Mesothelial cell of epicardium (in vitro differentiated cells): ENCODE measurements around the gene SLC12A6. TPM values are rescaled to one million over a fixed set of nuclear protein-coding genes. Genes with fewer than 3 reads are reported as not detected.
"Not testable (repeated sequence)": the region's sequence is repeated elsewhere in the genome, so short reads cannot be mapped to it uniquely, and the experiment has no call there.

ENCODE experiments used
- DNase-seq, 2 experiments: peaks; one replicate each; pipeline ENCODE4 v3.0.0; 2021; ENCODE audit warnings: low spot score in 2 of 2; ENCODE audit not compliant: unreplicated experiment in 2 of 2
- H3K27ac Mint-ChIP-seq: 2 replicates; pipeline ENCODE4 v1.8.0; 2021; ENCODE audit warnings: mixed read lengths
- H3K27me3 Mint-ChIP-seq: 2 replicates; pipeline ENCODE4 v1.8.0; 2021; ENCODE audit warnings: low read depth, mixed read lengths
- H3K36me3 Mint-ChIP-seq: 2 replicates; pipeline ENCODE4 v1.8.0; 2021; ENCODE audit warnings: mixed read lengths
- H3K4me1 Mint-ChIP-seq: 2 replicates; pipeline ENCODE4 v1.8.0; 2021; ENCODE audit warnings: mixed read lengths
- H3K4me3 Mint-ChIP-seq: 2 replicates; pipeline ENCODE4 v1.8.0; 2021; ENCODE audit warnings: mild to moderate bottlenecking, moderate library complexity, mixed read lengths
- H3K9me3 Mint-ChIP-seq: 2 replicates; pipeline ENCODE4 v1.8.0; 2021; ENCODE audit warnings: mixed read lengths
- total RNA-seq: library from RNA; stranded (reverse); gene quantifications from 3 replicates; pipeline ENCODE4 v1.2.1, GENCODE V29; 2021
- TF ChIP-seq, protein P1 (sequence below): fragments of 200-600 bp; sonication (generic); IDR thresholded peaks from one replicate; pipeline ENCODE4 v1.5.0; 2021; ENCODE audit warnings: antibody characterized with exemption; ENCODE audit not compliant: unreplicated experiment

The SLC12A6 gene
- total RNA-seq, 1 donor from 2014 or later: 23.7 TPM

DNA sequence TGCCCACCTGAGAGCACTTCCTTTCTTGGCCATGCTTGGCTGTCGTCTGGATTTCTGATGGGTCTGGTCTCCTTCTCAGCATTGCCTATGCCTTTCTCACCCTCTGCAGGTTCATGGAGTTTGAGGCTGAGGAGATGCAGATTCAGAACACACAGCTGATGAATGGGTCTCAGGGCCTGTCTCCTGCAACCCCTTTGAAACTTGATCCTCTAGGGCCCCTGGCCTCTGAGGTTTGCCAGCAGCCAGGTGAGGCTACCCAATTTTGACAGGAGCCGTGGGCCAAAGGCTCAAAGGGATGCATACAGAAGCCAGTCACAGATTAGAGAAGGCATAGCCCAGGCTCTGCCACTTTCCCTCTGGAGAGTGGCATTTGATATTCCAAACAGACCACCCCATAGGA, 16.0 kb upstream of the SLC12A6 start:
- Mint-ChIP-seq H3K27me3 (no peaks in the 10 kb centered on the region), H3K36me3 (peaks cover 11% of the 10 kb centered on the region), H3K27ac (no peak overlapping the region), H3K4me3 (no peak overlapping the region), H3K4me1 (peaks cover 4% of the 10 kb centered on the region), H3K9me3 (no peaks in the 10 kb centered on the region)
- TF ChIP-seq, protein P1, sequence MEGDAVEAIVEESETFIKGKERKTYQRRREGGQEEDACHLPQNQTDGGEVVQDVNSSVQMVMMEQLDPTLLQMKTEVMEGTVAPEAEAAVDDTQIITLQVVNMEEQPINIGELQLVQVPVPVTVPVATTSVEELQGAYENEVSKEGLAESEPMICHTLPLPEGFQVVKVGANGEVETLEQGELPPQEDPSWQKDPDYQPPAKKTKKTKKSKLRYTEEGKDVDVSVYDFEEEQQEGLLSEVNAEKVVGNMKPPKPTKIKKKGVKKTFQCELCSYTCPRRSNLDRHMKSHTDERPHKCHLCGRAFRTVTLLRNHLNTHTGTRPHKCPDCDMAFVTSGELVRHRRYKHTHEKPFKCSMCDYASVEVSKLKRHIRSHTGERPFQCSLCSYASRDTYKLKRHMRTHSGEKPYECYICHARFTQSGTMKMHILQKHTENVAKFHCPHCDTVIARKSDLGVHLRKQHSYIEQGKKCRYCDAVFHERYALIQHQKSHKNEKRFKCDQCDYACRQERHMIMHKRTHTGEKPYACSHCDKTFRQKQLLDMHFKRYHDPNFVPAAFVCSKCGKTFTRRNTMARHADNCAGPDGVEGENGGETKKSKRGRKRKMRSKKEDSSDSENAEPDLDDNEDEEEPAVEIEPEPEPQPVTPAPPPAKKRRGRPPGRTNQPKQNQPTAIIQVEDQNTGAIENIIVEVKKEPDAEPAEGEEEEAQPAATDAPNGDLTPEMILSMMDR: no peak
- no peak for DNase-seq

DNA sequence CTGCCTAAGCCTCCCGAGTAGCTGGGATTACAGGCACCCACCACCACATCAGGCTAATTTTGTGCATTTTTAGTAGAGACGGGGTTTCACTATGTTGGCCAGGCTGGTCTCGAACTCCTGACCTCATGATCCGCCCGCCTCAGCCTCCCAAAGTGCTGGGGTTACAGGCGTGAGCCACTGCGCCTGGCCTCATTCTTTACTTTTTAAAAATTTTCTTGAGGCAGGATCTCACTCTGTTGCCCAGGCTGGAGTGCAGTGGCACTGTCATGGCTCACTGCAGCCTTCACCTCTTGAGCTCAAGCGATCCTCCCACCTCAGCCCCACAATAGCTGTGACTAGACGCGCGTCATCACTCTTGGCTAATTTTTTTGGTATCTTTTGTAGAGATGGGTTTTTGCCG, 15.4 kb upstream of the SLC12A6 start:
- H3K9me3 Mint-ChIP-seq, H3K4me1 Mint-ChIP-seq, DNase-seq, H3K27ac Mint-ChIP-seq, H3K36me3 Mint-ChIP-seq, H3K4me3 Mint-ChIP-seq, H3K27me3 Mint-ChIP-seq: not testable (repeated sequence)

DNA sequence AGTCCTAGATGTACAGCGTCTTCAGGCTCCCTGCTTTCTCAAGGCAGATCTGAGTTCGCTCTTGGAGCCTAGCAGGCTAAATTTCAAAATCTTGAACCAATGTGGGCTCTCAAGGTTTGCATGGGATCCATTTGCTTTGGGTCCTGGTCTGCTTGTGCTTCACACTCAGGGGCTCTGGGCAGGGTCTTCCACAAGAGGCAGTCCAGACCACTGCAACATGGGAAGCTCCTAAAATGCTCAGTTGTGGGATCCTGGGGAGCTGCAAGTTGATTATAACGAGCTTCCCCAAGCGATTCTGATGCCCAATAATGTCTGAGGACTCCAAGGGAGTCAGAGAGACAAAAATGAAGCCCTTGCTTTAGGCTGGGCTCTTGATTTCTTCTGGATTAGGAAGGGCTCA, 12.2 kb upstream of the SLC12A6 start:
- TF ChIP-seq, protein P1: no peak

DNA sequence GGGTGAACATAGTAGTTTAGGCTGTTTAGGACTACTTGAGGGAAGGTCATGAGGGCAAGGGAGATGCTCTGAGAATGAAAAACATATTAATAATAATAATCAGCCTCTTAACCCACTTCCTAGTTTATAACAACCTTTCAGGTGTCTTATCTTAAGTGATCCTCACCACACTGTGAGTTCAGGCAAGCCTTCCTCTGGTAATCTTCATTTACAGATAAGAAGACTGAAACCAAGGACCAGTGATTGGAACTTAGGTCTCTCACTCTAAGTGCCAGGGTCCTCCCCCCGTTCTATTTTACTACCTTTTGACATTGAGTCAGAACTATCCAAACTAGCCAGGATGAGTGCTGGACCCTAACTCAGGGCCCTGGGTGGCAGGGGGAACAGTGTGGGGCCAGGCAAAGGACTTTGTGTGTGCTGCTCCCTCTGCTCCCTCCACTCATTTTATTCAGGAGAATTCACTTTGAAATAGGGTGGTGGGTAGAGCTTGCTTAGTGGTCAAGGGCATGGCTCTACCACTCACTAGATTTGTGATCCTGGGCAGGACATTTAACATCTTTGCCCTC, 11.2 kb upstream of the SLC12A6 start:
- no peak for DNase-seq
- Mint-ChIP-seq H3K27ac (no peak overlapping the region), H3K4me3 (no peak overlapping the region), H3K27me3 (no peaks in the 10 kb centered on the region), H3K36me3 (no peaks in the 10 kb centered on the region), H3K9me3 (no peaks in the 10 kb centered on the region), H3K4me1 (peaks cover 4% of the 10 kb centered on the region)
- TF ChIP-seq, protein P1: no peak

More for the DNA sequence above, 12.2 kb upstream of the SLC12A6 start:
- Mint-ChIP-seq H3K4me3 (no peak overlapping the region), H3K9me3 (no peaks in the 10 kb centered on the region), H3K27ac (no peak overlapping the region), H3K4me1 (peaks cover 4% of the 10 kb centered on the region), H3K36me3 (no peaks in the 10 kb centered on the region), H3K27me3 (no peaks in the 10 kb centered on the region)
- no peak for DNase-seq

DNA sequence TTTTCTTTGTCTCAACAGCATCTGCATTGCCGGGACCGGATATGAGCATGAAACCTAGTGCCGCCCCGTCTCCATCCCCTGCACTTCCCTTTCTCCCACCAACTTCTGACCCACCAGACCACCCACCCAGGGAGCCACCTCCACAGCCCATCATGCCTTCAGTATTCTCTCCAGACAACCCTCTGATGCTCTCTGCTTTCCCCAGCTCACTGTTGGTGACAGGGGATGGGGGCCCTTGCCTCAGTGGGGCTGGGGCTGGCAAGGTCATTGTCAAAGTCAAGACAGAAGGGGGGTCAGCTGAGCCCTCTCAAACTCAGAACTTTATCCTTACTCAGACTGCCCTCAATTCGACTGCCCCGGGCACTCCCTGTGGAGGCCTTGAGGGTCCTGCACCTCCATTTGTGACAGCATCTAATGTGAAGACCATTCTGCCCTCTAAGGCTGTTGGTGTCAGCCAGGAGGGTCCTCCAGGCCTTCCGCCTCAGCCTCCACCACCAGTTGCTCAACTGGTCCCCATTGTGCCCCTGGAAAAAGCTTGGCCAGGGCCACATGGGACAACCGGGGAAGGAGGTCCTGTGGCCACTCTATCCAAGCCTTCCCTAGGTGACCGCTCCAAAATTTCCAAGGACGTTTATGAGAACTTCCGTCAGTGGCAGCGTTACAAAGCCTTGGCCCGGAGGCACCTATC, 10.5 kb upstream of the SLC12A6 start:
- H3K27ac Mint-ChIP-seq: no peak overlapping the region
- no peaks in the 10 kb centered on the region for H3K9me3 Mint-ChIP-seq
- no peak overlapping the region for H3K4me3 Mint-ChIP-seq
- DNase-seq: no peak
- TF ChIP-seq, protein P1: no peak
- H3K36me3 Mint-ChIP-seq: no peaks in the 10 kb centered on the region
- H3K27me3 Mint-ChIP-seq: no peaks in the 10 kb centered on the region
- no peaks in the 10 kb centered on the region for H3K4me1 Mint-ChIP-seq

DNA sequence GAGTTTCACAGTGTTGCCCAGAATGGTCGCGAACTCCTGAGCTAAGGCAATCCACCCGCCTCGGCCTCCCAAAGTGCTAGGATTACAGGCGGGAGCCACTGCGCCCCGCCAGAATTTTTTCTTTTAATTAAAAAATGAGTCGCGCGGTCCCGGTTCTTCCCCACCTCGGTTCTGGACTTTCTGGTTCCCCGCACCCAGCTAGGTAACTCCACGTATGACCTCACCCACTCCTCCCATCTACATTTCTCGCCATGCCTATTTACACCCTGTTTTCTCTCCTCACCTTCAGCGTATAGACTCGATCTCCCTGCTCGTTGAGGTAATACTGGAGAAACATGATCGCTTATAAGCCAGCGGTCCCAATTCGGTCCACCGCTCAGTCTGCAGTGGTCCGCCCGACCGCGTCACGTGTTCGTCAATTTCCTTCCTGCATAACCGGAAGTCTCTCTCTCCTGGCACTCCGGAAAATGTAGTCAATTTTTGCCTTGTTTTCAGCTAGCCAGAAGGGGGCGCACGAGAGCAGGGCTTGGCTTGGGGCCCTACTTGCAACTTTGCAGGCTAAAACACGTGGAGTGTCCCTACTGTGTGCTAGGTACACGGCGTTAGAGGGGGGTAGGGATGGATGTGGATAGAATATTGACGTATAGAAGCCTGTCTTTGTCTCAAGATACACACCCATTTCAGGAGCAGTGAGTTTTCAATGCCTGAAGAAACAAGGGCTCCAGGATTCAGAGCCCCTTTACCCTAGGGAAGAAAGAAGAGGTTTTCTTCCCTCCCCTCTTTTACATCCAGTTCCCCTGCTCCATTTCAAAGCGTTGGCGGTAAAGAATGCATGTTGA, 5.4 kb upstream of the SLC12A6 start, which contains the start of the genes NOP10 and NUTM1:
Gene NOP10 (minus strand): TSS at position 400 of the 839 bp plus-strand sequence. CDS start 63 bp downstream, at position 337.
Gene NUTM1 (plus strand): TSS at position 579 of the 839 bp plus-strand sequence. CDS start 382 bp downstream, outside the sequence.
- TF ChIP-seq, protein P1: peak; percentile 94
- no peak within 1 kb of the TSS for H3K4me3 Mint-ChIP-seq
- peak; percentile 77 to 93 for DNase-seq
- H3K9me3 Mint-ChIP-seq: no peaks in the 10 kb centered on the region
- peaks cover 17% of the 10 kb centered on the region for H3K4me1 Mint-ChIP-seq
- H3K27me3 Mint-ChIP-seq: no peaks in the 10 kb centered on the region
- peak within 1 kb of the TSS; percentile 85 for H3K27ac Mint-ChIP-seq
- peaks cover 10% of the 10 kb centered on the region for H3K36me3 Mint-ChIP-seq

DNA sequence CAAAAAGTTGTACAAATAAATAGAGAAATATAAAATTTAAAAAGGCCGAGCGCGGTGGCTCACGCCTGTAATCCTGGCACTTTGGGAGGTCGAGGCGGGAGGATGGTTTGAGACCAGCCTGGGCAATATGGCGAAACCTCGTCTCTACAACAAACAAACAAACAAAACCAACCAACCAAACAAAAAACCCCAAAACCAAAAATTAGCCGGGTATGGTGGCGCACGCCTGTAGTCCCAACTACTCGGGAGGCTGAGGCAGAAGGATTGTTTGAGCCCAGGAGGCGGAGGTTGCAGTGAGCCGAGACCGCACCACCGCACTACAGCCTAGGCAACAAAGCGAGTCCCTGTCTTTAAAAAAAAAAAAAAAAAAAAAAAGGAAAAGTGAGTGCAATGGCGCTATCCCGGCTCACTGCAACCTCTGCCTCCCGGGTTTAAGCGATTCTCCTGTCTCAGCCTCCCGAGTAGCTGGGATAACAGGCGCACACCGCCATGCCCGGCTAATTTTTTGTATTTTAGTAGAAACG, 4.7 kb upstream of the SLC12A6 start:
- Mint-ChIP-seq H3K4me1 (peaks cover 18% of the 10 kb centered on the region), H3K36me3 (peaks cover 10% of the 10 kb centered on the region)
- H3K27ac Mint-ChIP-seq, H3K27me3 Mint-ChIP-seq, H3K9me3 Mint-ChIP-seq, H3K4me3 Mint-ChIP-seq: not testable (repeated sequence)
- peak in 1 of 2 experiments; percentile 43 for DNase-seq
